Right lobe of liver (tissue), 6 donors: Measurements from ENCODE around the gene YLPM1. TPM values are rescaled to one million over a fixed set of nuclear protein-coding genes. Genes with fewer than 3 reads are reported as not detected.
A peak's percentile ranks its signal among the peaks of the same experiment; 100 is the strongest.

ENCODE experiments used
- ATAC-seq, 4 donors: fragments of 200-7000 bp; cut with Tn5 transposase; one replicate each; pipeline ENCODE4 v1.9.1; 2020; ENCODE audit warnings: mild to moderate bottlenecking in 4 of 4, moderate library complexity in 4 of 4
- DNase-seq, 3 donors: peaks; one replicate each; pipeline ENCODE4 v3.0.0-alpha.2; 2020
- H3K27ac ChIP-seq, 3 donors: fragments of 200-600 bp; one replicate each; pipeline ENCODE4 v1.8.0; 2022
- H3K27me3 ChIP-seq, 2 donors: fragments of 200-600 bp; one replicate each; pipeline ENCODE4 v1.8.0; 2022
- H3K36me3 ChIP-seq, 4 donors: fragments of 200-600 bp; sonication (generic) in 1 of 4; one replicate each; pipeline versions ENCODE4 v1.5.1 to v1.8.0; 2017 to 2022; ENCODE audit warnings: control low read depth in 1 of 4
- H3K4me1 ChIP-seq, 4 donors: fragments of 200-600 bp; sonication (generic) in 1 of 4; one replicate each; pipeline versions ENCODE4 v1.5.1 to v1.8.0; 2017 to 2022; ENCODE audit warnings: control low read depth in 1 of 4
- H3K4me3 ChIP-seq, 3 donors: fragments of 200-600 bp; one replicate each; pipeline ENCODE4 v1.8.0; 2022
- H3K9me3 ChIP-seq, 4 donors: fragments of 200-600 bp; sonication (generic) in 1 of 4; one replicate each; pipeline versions ENCODE4 v1.5.1 to v1.8.0; 2017 to 2022; ENCODE audit warnings: control low read depth in 1 of 4
- POLR2A ChIP-seq: fragments of 450-650 bp; IDR thresholded peaks from one replicate; pipeline ENCODE4 v1.6.1; 2017; ENCODE audit warnings: antibody characterized with exemption, mild to moderate bottlenecking
- WGBS: methylation state at CpG from one replicate; pipeline ENCODE4 v1.1.6; 2018; ENCODE audit warnings: low coverage, low lambda C conversion rate; ENCODE audit not compliant: insufficient coverage; ENCODE audit errors: missing lambda C conversion rate; 5-methylcytosine and 5-hydroxymethylcytosine counted together
- intact Hi-C, 2 donors: fragments of 100-400 bp; cut with DNase I; formaldehyde crosslinking; loops; one replicate each; pipeline versions ENCODE4 v1.11.2 to v1.14.1; 2022
- total RNA-seq, 6 experiments: library from RNA; depleted of rRNA in 2 of 6; stranded (reverse); fragments of >200 nt in 2 of 6; fragmentation: NEBNext Ultra II Directional in 3 of 6; extraction: Animal tissue kit (Norgen Biotek cat#: 25700) in 3 of 6; gene quantifications; one replicate each; pipeline versions ENCODE4 v1.1.0 to v1.2.4, GENCODE V29; 2016 to 2023
- TF ChIP-seq, protein P1 (sequence below), 4 donors: fragments of 200-600 bp in 3 of 4; fragments of 450-650 bp in 1 of 4; IDR thresholded peaks; one replicate each; pipeline versions ENCODE4 v1.5.1 to v1.8.0; 2016 to 2022; ENCODE audit warnings: antibody characterized with exemption in 4 of 4, mild to moderate bottlenecking in 2 of 4
- donor health status: DM: no; HTN: yes; CAD: no.
- donor health status: DM: no; HTN: no; CAD: no.
- donor health status: DM: no; HTN: no; CAD: no.
- donor health status: DM: no; HTN: yes; CAD: no.
- donor health status: DM: no; HTN: yes; CAD: no.

YLPM1 gene
- total RNA-seq, 6 experiments from 2014 or later, result 14.8 to 20.0 (median 17.1) TPM

GRCh38 chr14:74853581-74853980 lies 90.5 kb downstream of the YLPM1 start:
- WGBS, result 23% methylated on average over 2 of the region's 4 CpGs
- no peak for ATAC-seq
- Histone ChIP-seq H3K4me3 (no peak overlapping the region), H3K27ac (no peak overlapping the region), H3K36me3 (no peaks in the 10 kb centered on the region), H3K9me3 (no peaks in the 10 kb centered on the region), H3K27me3 (no peaks in the 10 kb centered on the region), H3K4me1 (peaks cover 0 to 23% (median 9%) of the 10 kb centered on the region in 4 donors)
- no peak for DNase-seq
- intact Hi-C loops, result no loop called here
- TF ChIP-seq POLR2A, result no peak
- TF ChIP-seq, protein P1, sequence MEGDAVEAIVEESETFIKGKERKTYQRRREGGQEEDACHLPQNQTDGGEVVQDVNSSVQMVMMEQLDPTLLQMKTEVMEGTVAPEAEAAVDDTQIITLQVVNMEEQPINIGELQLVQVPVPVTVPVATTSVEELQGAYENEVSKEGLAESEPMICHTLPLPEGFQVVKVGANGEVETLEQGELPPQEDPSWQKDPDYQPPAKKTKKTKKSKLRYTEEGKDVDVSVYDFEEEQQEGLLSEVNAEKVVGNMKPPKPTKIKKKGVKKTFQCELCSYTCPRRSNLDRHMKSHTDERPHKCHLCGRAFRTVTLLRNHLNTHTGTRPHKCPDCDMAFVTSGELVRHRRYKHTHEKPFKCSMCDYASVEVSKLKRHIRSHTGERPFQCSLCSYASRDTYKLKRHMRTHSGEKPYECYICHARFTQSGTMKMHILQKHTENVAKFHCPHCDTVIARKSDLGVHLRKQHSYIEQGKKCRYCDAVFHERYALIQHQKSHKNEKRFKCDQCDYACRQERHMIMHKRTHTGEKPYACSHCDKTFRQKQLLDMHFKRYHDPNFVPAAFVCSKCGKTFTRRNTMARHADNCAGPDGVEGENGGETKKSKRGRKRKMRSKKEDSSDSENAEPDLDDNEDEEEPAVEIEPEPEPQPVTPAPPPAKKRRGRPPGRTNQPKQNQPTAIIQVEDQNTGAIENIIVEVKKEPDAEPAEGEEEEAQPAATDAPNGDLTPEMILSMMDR (IDR thresholded peaks at IDR 0.05), result no peak

DNA sequence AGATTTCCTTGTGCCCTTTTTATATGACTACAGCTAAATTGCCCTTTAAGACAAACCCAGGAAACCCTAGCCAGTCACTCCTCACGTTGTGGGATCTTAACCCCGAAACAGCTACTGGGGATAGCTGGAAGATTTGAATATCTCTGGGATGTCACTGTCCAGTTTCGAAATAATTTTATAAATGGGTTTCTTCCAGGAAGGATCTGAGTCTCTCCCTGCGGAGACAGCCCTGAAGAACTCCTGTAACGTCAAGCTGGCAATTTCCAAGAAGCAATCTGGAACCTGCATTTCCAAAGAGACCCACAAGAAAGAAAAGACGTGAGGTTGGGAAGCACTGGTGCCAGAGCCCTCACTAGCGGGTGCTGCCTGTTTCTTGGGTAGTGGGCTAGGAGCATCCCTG lies 91.9 kb downstream of the YLPM1 start:
- intact Hi-C loops, result no loop called here
- Histone ChIP-seq H3K36me3 (no peaks in the 10 kb centered on the region), H3K27ac (no peak overlapping the region), H3K9me3 (no peaks in the 10 kb centered on the region), H3K27me3 (no peaks in the 10 kb centered on the region), H3K4me1 (peaks cover 0 to 23% (median 9%) of the 10 kb centered on the region in 4 donors), H3K4me3 (no peak overlapping the region)
- 43% methylated on average over 3 of the region's 7 CpGs for WGBS
- DNase-seq (no peak), ATAC-seq (no peak)
- TF ChIP-seq POLR2A, result no peak
- TF ChIP-seq, protein P1 (IDR thresholded peaks at IDR 0.05), result no peak

GRCh38 chr14:74855945-74856344 lies 92.8 kb downstream of the YLPM1 start:
- ATAC-seq (no peak), DNase-seq (no peak)
- intact Hi-C loops, result no loop called here
- H3K27me3 ChIP-seq, result no peaks in the 10 kb centered on the region
- TF ChIP-seq, protein P1 (IDR thresholded peaks at IDR 0.05), result no peak
- no peak for TF ChIP-seq POLR2A
- no peaks in the 10 kb centered on the region for H3K9me3 ChIP-seq
- 59% methylated on average over 4 of the region's 4 CpGs for WGBS
- no peaks in the 10 kb centered on the region for H3K36me3 ChIP-seq
- H3K27ac ChIP-seq, result no peak overlapping the region
- H3K4me1 ChIP-seq, result peaks cover 0 to 23% (median 9%) of the 10 kb centered on the region in 4 donors
- H3K4me3 ChIP-seq, result no peak overlapping the region

DNA sequence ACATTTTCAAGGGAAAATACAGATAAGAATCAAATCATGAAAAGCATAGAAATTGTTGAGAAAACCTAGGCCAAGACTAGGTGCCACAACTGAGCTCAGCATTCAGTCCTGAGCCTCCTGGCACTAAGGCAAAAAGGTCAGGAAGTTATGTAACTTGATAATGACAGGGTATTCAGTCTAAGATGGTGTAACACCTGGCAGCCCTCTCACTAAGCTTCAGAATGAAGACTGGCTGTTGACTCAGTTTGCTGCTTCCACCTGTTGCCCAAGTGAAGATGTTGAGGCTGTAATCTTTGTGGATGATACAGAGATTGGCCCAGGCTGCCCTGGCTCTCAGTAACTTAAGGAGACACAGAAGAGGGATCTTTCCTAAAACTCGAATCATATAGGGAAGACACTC lies 93.2 kb downstream of the YLPM1 start:
- Histone ChIP-seq H3K9me3 (no peaks in the 10 kb centered on the region), H3K36me3 (no peaks in the 10 kb centered on the region), H3K27me3 (no peaks in the 10 kb centered on the region), H3K27ac (no peak overlapping the region), H3K4me3 (no peak overlapping the region), H3K4me1 (peaks cover 0 to 23% (median 9%) of the 10 kb centered on the region in 4 donors)
- DNase-seq (peak in 1 of 3 donors; percentile 57), ATAC-seq (peak; percentile 52 to 81 (median 55))
- no peak for TF ChIP-seq POLR2A
- TF ChIP-seq, protein P1 (IDR thresholded peaks at IDR 0.05), result no peak
- intact Hi-C loops, result no loop called here
- no CpG with 5 or more reads among the region's 1 CpG for WGBS

DNA sequence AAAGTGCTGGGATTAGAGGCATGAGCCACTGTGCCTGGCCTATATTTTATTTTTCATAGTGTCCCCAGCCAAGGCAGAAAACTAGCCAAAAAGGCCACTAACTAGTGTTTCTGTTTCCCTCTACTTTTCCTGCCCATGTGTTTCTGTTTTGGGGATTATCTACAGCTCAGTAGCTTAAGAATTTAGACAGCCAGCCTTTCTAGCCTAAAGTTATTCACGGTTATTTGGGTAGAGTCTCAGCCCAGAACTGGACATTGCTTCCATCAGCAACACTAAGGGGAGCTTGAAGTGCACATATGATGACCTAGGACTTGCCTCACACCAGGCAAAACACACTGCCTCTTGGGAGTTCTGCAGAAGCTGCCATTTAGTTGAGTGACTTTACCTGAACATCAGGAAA lies 94.9 kb downstream of the YLPM1 start:
- Histone ChIP-seq H3K36me3 (no peaks in the 10 kb centered on the region), H3K4me3 (no peak overlapping the region), H3K4me1 (peaks cover 0 to 17% (median 7%) of the 10 kb centered on the region in 4 donors), H3K27me3 (no peaks in the 10 kb centered on the region), H3K27ac (no peak overlapping the region), H3K9me3 (no peaks in the 10 kb centered on the region)
- TF ChIP-seq, protein P1 (IDR thresholded peaks at IDR 0.05), result no peak
- intact Hi-C loops, result no loop called here
- no peak for ATAC-seq
- 43% methylated on average over 1 of the region's 1 CpG for WGBS
- no peak for DNase-seq
